ENCODE measurements around the gene FAM53B.

The FAM53B gene

GRCh38 chr10:124696446-124697392, 47.5 kb downstream of the FAM53B start:
- Histone ChIP-seq H3K4me3 (ENCODE audit: low read depth, low read length) (no peak overlapping the region), H3K36me3 (peaks cover 26% of the 10 kb centered on the region), H3K27me3 (ENCODE audit: insufficient read depth, low read depth, severe bottlenecking) (no peaks in the 10 kb centered on the region), H3K9me3 (ENCODE audit: severe bottlenecking) (no peaks in the 10 kb centered on the region), H3K27ac (no peak overlapping the region)
- DNase-seq, result no peak
- TF ChIP-seq CTCF (IDR thresholded peaks at IDR 0.05; ENCODE audit: low read depth, low read length), result no peak

GRCh38 chr10:124695259-124695658, 48.9 kb downstream of the FAM53B start:
- no peak for TF ChIP-seq CTCF (IDR thresholded peaks at IDR 0.05; ENCODE audit: low read depth, low read length)
- DNase-seq, result no peak
- Histone ChIP-seq H3K36me3 (peaks cover 23% of the 10 kb centered on the region), H3K27me3 (ENCODE audit: insufficient read depth, low read depth, severe bottlenecking) (no peaks in the 10 kb centered on the region), H3K4me3 (ENCODE audit: low read depth, low read length) (no peak overlapping the region), H3K9me3 (ENCODE audit: severe bottlenecking) (no peaks in the 10 kb centered on the region), H3K27ac (no peak overlapping the region)

GRCh38 chr10:124694481-124695220, 49.5 kb downstream of the FAM53B start:
- Histone ChIP-seq H3K4me3 (ENCODE audit: low read depth, low read length) (no peak overlapping the region), H3K36me3 (peaks cover 23% of the 10 kb centered on the region), H3K9me3 (ENCODE audit: severe bottlenecking) (no peaks in the 10 kb centered on the region), H3K27ac (no peak overlapping the region), H3K27me3 (ENCODE audit: insufficient read depth, low read depth, severe bottlenecking) (no peaks in the 10 kb centered on the region)
- DNase-seq, result no peak
- TF ChIP-seq CTCF (IDR thresholded peaks at IDR 0.05; ENCODE audit: low read depth, low read length), result no peak

GRCh38 chr10:124693801-124694416, 50.3 kb downstream of the FAM53B start:
- no peaks in the 10 kb centered on the region for H3K27me3 ChIP-seq (ENCODE audit: insufficient read depth, low read depth, severe bottlenecking)
- no peak overlapping the region for H3K4me3 ChIP-seq (ENCODE audit: low read depth, low read length)
- DNase-seq, result no peak
- TF ChIP-seq CTCF (IDR thresholded peaks at IDR 0.05; ENCODE audit: low read depth, low read length), result no peak
- H3K36me3 ChIP-seq, result peaks cover 27% of the 10 kb centered on the region
- H3K9me3 ChIP-seq (ENCODE audit: severe bottlenecking), result no peaks in the 10 kb centered on the region
- no peak overlapping the region for H3K27ac ChIP-seq

GRCh38 chr10:124693396-124693795, 50.8 kb downstream of the FAM53B start:
- peaks cover 27% of the 10 kb centered on the region for H3K36me3 ChIP-seq
- H3K27me3 ChIP-seq (ENCODE audit: insufficient read depth, low read depth, severe bottlenecking), result no peaks in the 10 kb centered on the region
- H3K9me3 ChIP-seq (ENCODE audit: severe bottlenecking), result no peaks in the 10 kb centered on the region
- DNase-seq, result no peak
- H3K27ac ChIP-seq, result no peak overlapping the region
- no peak for TF ChIP-seq CTCF (IDR thresholded peaks at IDR 0.05; ENCODE audit: low read depth, low read length)
- H3K4me3 ChIP-seq (ENCODE audit: low read depth, low read length), result no peak overlapping the region

Measured in WERI-Rb-1 (cell line).